Type B pancreatic cell (in vitro differentiated cells): Measurements from ENCODE around the gene KRT16. TPM values are rescaled to one million over a fixed set of nuclear protein-coding genes. Genes with fewer than 3 reads are reported as not detected.

Experiments
- DNase-seq: peaks from one replicate; pipeline ENCODE4 v3.0.0; 2021; ENCODE audit warnings: mixed read lengths; ENCODE audit not compliant: unreplicated experiment; ENCODE audit errors: extremely low spot score
- H3K27ac Mint-ChIP-seq: 2 replicates; pipeline ENCODE4 v1.8.0; 2021; ENCODE audit warnings: mild to moderate bottlenecking, mixed read lengths
- H3K27me3 Mint-ChIP-seq: 2 replicates; pipeline ENCODE4 v1.8.0; 2021; ENCODE audit warnings: mixed read lengths
- H3K36me3 Mint-ChIP-seq: 2 replicates; pipeline ENCODE4 v1.8.0; 2021; ENCODE audit warnings: mixed read lengths
- H3K4me1 Mint-ChIP-seq: one replicate; pipeline ENCODE4 v1.8.0; 2021; ENCODE audit warnings: mixed read lengths; ENCODE audit not compliant: unreplicated experiment
- H3K4me3 Mint-ChIP-seq: 2 replicates; pipeline ENCODE4 v1.8.0; 2021; ENCODE audit warnings: mild to moderate bottlenecking, mixed read lengths
- H3K9me3 Mint-ChIP-seq: 2 replicates; pipeline ENCODE4 v1.8.0; 2021; ENCODE audit warnings: mixed read lengths
- CTCF ChIP-seq: fragments of 200-600 bp; sonication (generic); conservative IDR thresholded peaks from 2 replicates; pipeline ENCODE4 v1.5.0; 2021; ENCODE audit warnings: antibody characterized with exemption, mild to moderate bottlenecking
- total RNA-seq: library from RNA; stranded (reverse); gene quantifications from 2 replicates; pipeline ENCODE4 v1.2.1, GENCODE V29; 2021; ENCODE audit warnings: low replicate concordance

Gene KRT16
- total RNA-seq, 1 donor from 2014 or later = 1.5 TPM

- no peak for TF ChIP-seq CTCF
- no peak for DNase-seq
- H3K27me3 Mint-ChIP-seq = no peaks in the 10 kb centered on the region
- no peak overlapping the region for H3K27ac Mint-ChIP-seq
- no peak overlapping the region for H3K4me3 Mint-ChIP-seq
- no peaks in the 10 kb centered on the region for H3K36me3 Mint-ChIP-seq
- no peaks in the 10 kb centered on the region for H3K9me3 Mint-ChIP-seq
- H3K4me1 Mint-ChIP-seq = peaks cover 15% of the 10 kb centered on the region
These were observed 22.1 kb upstream of the KRT16 start for GRCh38 chr17:41634639-41635038.

- no peak for DNase-seq
- no peaks in the 10 kb centered on the region for H3K27me3 Mint-ChIP-seq
- H3K27ac Mint-ChIP-seq = no peak overlapping the region
- H3K36me3 Mint-ChIP-seq = no peaks in the 10 kb centered on the region
- peaks cover 15% of the 10 kb centered on the region for H3K4me1 Mint-ChIP-seq
- no peak overlapping the region for H3K4me3 Mint-ChIP-seq
- H3K9me3 Mint-ChIP-seq = no peaks in the 10 kb centered on the region
- no peak for TF ChIP-seq CTCF
These were observed 21.1 kb upstream of the KRT16 start for GRCh38 chr17:41633556-41634199.

GRCh38 chr17:41632482-41633105, 20.0 kb upstream of the KRT16 start:
- Mint-ChIP-seq H3K27me3 (no peaks in the 10 kb centered on the region), H3K9me3 (no peaks in the 10 kb centered on the region), H3K4me3 (no peak overlapping the region)

DNA sequence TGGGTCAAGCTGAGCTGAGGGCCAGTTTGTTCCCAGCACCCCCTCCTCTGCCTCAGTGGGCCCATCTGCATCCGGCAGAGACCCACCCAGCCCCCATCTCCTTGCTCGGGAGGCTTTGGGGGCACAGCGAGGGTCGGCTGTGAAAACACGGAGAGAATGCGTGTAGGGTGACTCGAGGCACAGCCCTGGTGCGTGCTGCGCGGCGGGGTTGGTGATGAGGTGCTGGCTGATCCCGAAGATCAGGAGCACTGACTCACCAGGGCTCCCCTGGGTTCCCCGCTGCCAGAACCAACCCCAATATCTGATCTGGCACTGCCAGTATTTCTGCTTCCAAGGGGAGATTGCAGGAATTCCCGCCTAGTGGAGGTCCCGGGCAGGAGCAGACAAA, 19.3 kb upstream of the KRT16 start:
- H3K9me3 Mint-ChIP-seq = no peaks in the 10 kb centered on the region
- no peak for TF ChIP-seq CTCF
- H3K27ac Mint-ChIP-seq = no peak overlapping the region
- H3K27me3 Mint-ChIP-seq = no peaks in the 10 kb centered on the region
- peaks cover 19% of the 10 kb centered on the region for H3K4me1 Mint-ChIP-seq
- no peak for DNase-seq
- H3K4me3 Mint-ChIP-seq = no peak overlapping the region
- H3K36me3 Mint-ChIP-seq = no peaks in the 10 kb centered on the region

More at GRCh38 chr17:41632482-41633105, 20.0 kb upstream of the KRT16 start:
- H3K36me3 Mint-ChIP-seq = no peaks in the 10 kb centered on the region
- H3K27ac Mint-ChIP-seq = no peak overlapping the region
- no peak for DNase-seq
- no peak for TF ChIP-seq CTCF
- H3K4me1 Mint-ChIP-seq = peaks cover 15% of the 10 kb centered on the region

GRCh38 chr17:41631025-41631897, 18.7 kb upstream of the KRT16 start:
- H3K27me3 Mint-ChIP-seq = no peaks in the 10 kb centered on the region
- H3K36me3 Mint-ChIP-seq = no peaks in the 10 kb centered on the region
- no peak for TF ChIP-seq CTCF
- no peak overlapping the region for H3K27ac Mint-ChIP-seq
- peaks cover 19% of the 10 kb centered on the region for H3K4me1 Mint-ChIP-seq
- no peak for DNase-seq
- no peak overlapping the region for H3K4me3 Mint-ChIP-seq
- no peaks in the 10 kb centered on the region for H3K9me3 Mint-ChIP-seq
